IMR-90 (cell line): ENCODE measurements around the gene ABHD17B. TPM values are rescaled to one million over a fixed set of nuclear protein-coding genes. Genes with fewer than 3 reads are reported as not detected.

ENCODE experiments used
- ATAC-seq: fragments of 200-7000 bp; cut with Tn5 transposase; 2 replicates; pipeline ENCODE4 v1.9.1; 2020; ENCODE audit warnings: low read depth, mild to moderate bottlenecking, moderate library complexity
- BruUV-seq: library from RNA; stranded (reverse); fragments of 400-500 nt; replicated peaks from 2 replicates; lab custom pipeline; 2021; lab: Mats Ljungman, UMichigan
- CTCF ChIA-PET: fragments of 300-600 bp; formaldehyde crosslinking; extraction: SDS; loops from one replicate; lab custom pipeline; 2021; ENCODE audit warnings: antibody characterized with exemption; lab: Yijun Ruan, JAX
- POLR2A ChIA-PET: fragments of 300-600 bp; sonication (Branson Sonifier 250); formaldehyde crosslinking; loops from one replicate; lab custom pipeline; 2022; ENCODE audit warnings: antibody characterized with exemption; ENCODE audit not compliant: unreplicated experiment; lab: Charles Lee
- DNase-seq: peaks from one replicate; pipeline ENCODE4 v3.0.0; 2013
- H2AFZ ChIP-seq: replicated peaks from 2 replicates; pipeline ENCODE3; 2013; ENCODE audit warnings: low read length, mild to moderate bottlenecking; ENCODE audit not compliant: poor library complexity
- H2AK5ac ChIP-seq: 2 replicates; pipeline ENCODE4 v1.6.1; 2013; ENCODE audit warnings: low read depth, low read length, inconsistent platforms
- H2AK9ac ChIP-seq: replicated peaks from 2 replicates; pipeline ENCODE3; 2013; ENCODE audit warnings: mild to moderate bottlenecking, low read depth, low read length, moderate library complexity; ENCODE audit not compliant: poor library complexity
- H2BK120ac ChIP-seq: 2 replicates; pipeline ENCODE4 v1.6.1; 2013; ENCODE audit warnings: low read depth, low read length, inconsistent platforms
- H2BK15ac ChIP-seq: 3 replicates; pipeline ENCODE4 v1.6.1; 2013; ENCODE audit warnings: low read depth, low read length, inconsistent platforms
- H2BK20ac ChIP-seq: 2 replicates; pipeline ENCODE4 v1.6.1; 2013; ENCODE audit warnings: low read depth, mild to moderate bottlenecking, inconsistent platforms, low read length, moderate library complexity
- H2BK5ac ChIP-seq: 2 replicates; pipeline ENCODE4 v1.6.1; 2013; ENCODE audit warnings: mild to moderate bottlenecking, low read depth, low read length, inconsistent platforms; ENCODE audit not compliant: poor library complexity, severe bottlenecking
- H3K14ac ChIP-seq: replicated peaks from 2 replicates; pipeline ENCODE4 v1.6.1; 2013; ENCODE audit warnings: low read depth, low read length, inconsistent platforms
- H3K18ac ChIP-seq: 2 replicates; pipeline ENCODE4 v1.6.1; 2013; ENCODE audit warnings: low read depth, low read length, control low read depth
- H3K23ac ChIP-seq: 2 replicates; pipeline ENCODE4 v1.6.1; 2013; ENCODE audit warnings: low read depth, low read length, inconsistent platforms
- H3K27ac ChIP-seq: 2 replicates; pipeline ENCODE4 v1.5.1; 2013; ENCODE audit warnings: mild to moderate bottlenecking, control low read depth, low read length; ENCODE audit not compliant: insufficient read depth
- H3K27me3 ChIP-seq: 2 replicates; pipeline ENCODE4 v1.6.1; 2013; ENCODE audit warnings: low read length; ENCODE audit not compliant: control insufficient read depth, insufficient read depth
- H3K36me3 ChIP-seq: 2 replicates; pipeline ENCODE4 v1.6.1; 2013; ENCODE audit warnings: low read length, mixed read lengths; ENCODE audit not compliant: control insufficient read depth, insufficient read depth
- H3K4ac ChIP-seq: 2 replicates; pipeline ENCODE4 v1.6.1; 2013; ENCODE audit warnings: low read depth, low read length, inconsistent platforms
- H3K4me1 ChIP-seq: 2 replicates; pipeline ENCODE4 v1.6.1; 2013; ENCODE audit warnings: low read length, mixed read lengths; ENCODE audit not compliant: control insufficient read depth, insufficient read depth
- H3K4me2 ChIP-seq: 2 replicates; pipeline ENCODE4 v1.6.1; 2013; ENCODE audit warnings: low read depth, mild to moderate bottlenecking, control low read depth, low read length, moderate library complexity
- H3K4me3 ChIP-seq: 2 replicates; pipeline ENCODE4 v1.5.1; 2013; ENCODE audit warnings: low read depth, mild to moderate bottlenecking, control low read depth, low read length, moderate library complexity; ENCODE audit not compliant: insufficient read depth
- H3K56ac ChIP-seq: 2 replicates; pipeline ENCODE4 v1.6.1; 2013; ENCODE audit warnings: low read length, inconsistent platforms; ENCODE audit not compliant: insufficient read depth; ENCODE audit errors: extremely low read depth
- H3K79me1 ChIP-seq, 2 experiments: 2 replicates each; pipeline ENCODE4 v1.6.1; 2013; ENCODE audit warnings: low read length in 2 of 2, inconsistent platforms in 1 of 2, low read depth in 1 of 2
- H3K9ac ChIP-seq: 2 replicates; pipeline ENCODE4 v1.6.1; 2013; ENCODE audit warnings: low read depth, low read length, control low read depth
- H3K9me1 ChIP-seq: 2 replicates; pipeline ENCODE4 v1.6.1; 2013; ENCODE audit warnings: low read length, inconsistent platforms; ENCODE audit not compliant: insufficient read depth
- H3K9me3 ChIP-seq: 2 replicates; pipeline ENCODE4 v1.6.1; 2013; ENCODE audit warnings: low read length; ENCODE audit not compliant: control insufficient read depth, insufficient read depth
- H4K20me1 ChIP-seq: 2 replicates; pipeline ENCODE4 v1.6.1; 2013; ENCODE audit warnings: low read length, inconsistent platforms; ENCODE audit not compliant: insufficient read depth
- H4K5ac ChIP-seq: 2 replicates; pipeline ENCODE4 v1.6.1; 2013; ENCODE audit warnings: mild to moderate bottlenecking, low read depth, low read length, control low read depth
- H4K8ac ChIP-seq, 2 experiments: 2 replicates each; pipeline ENCODE4 v1.6.1; 2013; ENCODE audit warnings: low read depth in 2 of 2, low read length in 2 of 2, control low read depth in 1 of 2, inconsistent platforms in 1 of 2
- H4K91ac ChIP-seq: 2 replicates; pipeline ENCODE4 v1.6.1; 2013; ENCODE audit warnings: low read depth, low read length, inconsistent platforms; ENCODE audit not compliant: insufficient read depth
- BHLHE40 ChIP-seq: fragments of 150-350 bp; IDR thresholded peaks from 2 replicates; pipeline ENCODE4 v1.6.1; 2016; ENCODE audit warnings: mild to moderate bottlenecking, low read depth, low read length
- CEBPB ChIP-seq: IDR thresholded peaks from 2 replicates; pipeline ENCODE4 v1.6.1; 2012; ENCODE audit warnings: low read depth, low read length, improper control_type of control experiment
- FOS ChIP-seq: fragments of 150-350 bp; IDR thresholded peaks from 2 replicates; pipeline ENCODE4 v1.6.1; 2016; ENCODE audit warnings: low read depth, low read length
- MAFK ChIP-seq: IDR thresholded peaks from 2 replicates; pipeline ENCODE4 v1.6.1; 2012; ENCODE audit warnings: low read depth, low read length, improper control_type of control experiment
- MAZ ChIP-seq: IDR thresholded peaks from 2 replicates; pipeline ENCODE4 v1.6.1; 2012; ENCODE audit warnings: low read depth, mild to moderate bottlenecking, low read length, improper control_type of control experiment, moderate library complexity, borderline replicate concordance
- MXI1 ChIP-seq: IDR thresholded peaks from 2 replicates; pipeline ENCODE4 v1.6.1; 2012; ENCODE audit warnings: low read depth, mild to moderate bottlenecking, low read length, moderate library complexity, borderline replicate concordance
- NFE2L2 ChIP-seq: fragments of 150-350 bp; IDR thresholded peaks from 2 replicates; pipeline ENCODE4 v1.6.1; 2016; ENCODE audit warnings: low read depth, mild to moderate bottlenecking, low read length
- RAD21 ChIP-seq: IDR thresholded peaks from 2 replicates; pipeline ENCODE4 v1.6.1; 2012; ENCODE audit warnings: low read length, improper control_type of control experiment
- RCOR1 ChIP-seq: IDR thresholded peaks from 2 replicates; pipeline ENCODE4 v1.6.1; 2012; ENCODE audit warnings: mild to moderate bottlenecking, low read length, improper control_type of control experiment; ENCODE audit not compliant: insufficient replicate concordance
- SMC3 ChIP-seq: fragments of 150-350 bp; IDR thresholded peaks from 2 replicates; pipeline ENCODE4 v1.6.1; 2016; ENCODE audit warnings: low read depth, mild to moderate bottlenecking, antibody characterized with exemption, low read length, moderate library complexity
- dilution Hi-C: fragments of 300-500 bp; cut with HindIII; formaldehyde crosslinking; loops from one replicate; pipeline ENCODE4 v1.14.3; 2018; ENCODE audit warnings: low sequenced_read_pairs; ENCODE audit not compliant: unreplicated experiment
- in situ Hi-C: fragments of 300-500 bp; cut with MboI; formaldehyde crosslinking; loops from 3 replicates; pipeline ENCODE4 v1.14.3; 2019; ENCODE audit warnings: low sequenced_read_pairs, inconsistent platforms, mixed read lengths
- intact Hi-C: fragments of 100-400 bp; cut with micrococcal nuclease; formaldehyde crosslinking; loops from 2 replicates; pipeline ENCODE4 v1.10.0; 2022
- polyA plus RNA-seq, 3 experiments: library from polyadenylated mRNA; depleted of rRNA; stranded (reverse); fragments of >200 nt; gene quantifications; 2 replicates each; pipeline ENCODE4 v1.2.3, GENCODE V29; 2012; ENCODE audit warnings: low replicate concordance in 1 of 3
- total RNA-seq: library from RNA; depleted of rRNA; stranded (reverse); fragments of >200 nt; gene quantifications from 2 replicates; pipeline ENCODE4 v1.2.3, GENCODE V29; 2012
- TF ChIP-seq, protein P1 (sequence below): fragments of 150-350 bp; IDR thresholded peaks from 2 replicates; pipeline ENCODE4 v1.6.1; 2017; ENCODE audit warnings: mild to moderate bottlenecking, antibody characterized with exemption, low read length, low read depth
- TF ChIP-seq, protein P2 (sequence below): conservative IDR thresholded peaks from 2 replicates; pipeline ENCODE4 v1.5.1; 2012; ENCODE audit warnings: mild to moderate bottlenecking, low read depth, low read length, improper control_type of control experiment

Gene ABHD17B
- total and polyA plus RNA-seq, 2 of the 4 experiments (the other 2 are of a cell fraction): 7.5 to 16.8 TPM

DNA sequence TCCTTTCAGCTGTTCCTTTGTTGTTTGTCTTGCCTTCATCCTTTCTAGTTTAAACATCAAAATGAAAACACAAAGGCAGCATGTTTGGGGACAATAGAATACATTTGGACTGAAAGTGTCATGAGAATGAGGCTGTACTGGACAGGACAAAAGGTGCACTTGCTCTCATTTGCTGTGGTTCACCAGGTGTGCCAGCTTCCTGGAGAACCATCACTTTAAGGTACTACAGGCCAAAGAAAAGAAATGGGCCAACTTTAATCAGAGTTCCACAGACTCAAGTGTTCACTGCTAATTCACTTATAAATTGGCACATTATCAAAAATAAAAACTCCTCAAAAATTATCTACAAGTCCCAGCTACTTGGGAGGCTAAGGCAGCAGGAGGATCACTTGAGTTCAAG is 53.8 kb downstream of the ABHD17B start:
- no peaks in the 10 kb centered on the region for H3K27me3 ChIP-seq
- H4K20me1 ChIP-seq: no peaks in the 10 kb centered on the region
- H2BK15ac ChIP-seq: no peak overlapping the region
- H3K18ac ChIP-seq: no peak overlapping the region
- no peak overlapping the region for H3K9ac ChIP-seq
- ChIA-PET POLR2A (no interaction called here), CTCF (no interaction called here)
- no peak overlapping the region for H2BK120ac ChIP-seq
- H4K8ac ChIP-seq: no peak overlapping the region
- no peak for TF ChIP-seq CEBPB
- TF ChIP-seq BHLHE40: no peak
- TF ChIP-seq FOS: no peak
- TF ChIP-seq NFE2L2: no peak
- TF ChIP-seq SMC3: no peak
- TF ChIP-seq, protein P1, sequence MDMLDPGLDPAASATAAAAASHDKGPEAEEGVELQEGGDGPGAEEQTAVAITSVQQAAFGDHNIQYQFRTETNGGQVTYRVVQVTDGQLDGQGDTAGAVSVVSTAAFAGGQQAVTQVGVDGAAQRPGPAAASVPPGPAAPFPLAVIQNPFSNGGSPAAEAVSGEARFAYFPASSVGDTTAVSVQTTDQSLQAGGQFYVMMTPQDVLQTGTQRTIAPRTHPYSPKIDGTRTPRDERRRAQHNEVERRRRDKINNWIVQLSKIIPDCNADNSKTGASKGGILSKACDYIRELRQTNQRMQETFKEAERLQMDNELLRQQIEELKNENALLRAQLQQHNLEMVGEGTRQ: no peak
- no peak for TF ChIP-seq RCOR1
- TF ChIP-seq, protein P2, sequence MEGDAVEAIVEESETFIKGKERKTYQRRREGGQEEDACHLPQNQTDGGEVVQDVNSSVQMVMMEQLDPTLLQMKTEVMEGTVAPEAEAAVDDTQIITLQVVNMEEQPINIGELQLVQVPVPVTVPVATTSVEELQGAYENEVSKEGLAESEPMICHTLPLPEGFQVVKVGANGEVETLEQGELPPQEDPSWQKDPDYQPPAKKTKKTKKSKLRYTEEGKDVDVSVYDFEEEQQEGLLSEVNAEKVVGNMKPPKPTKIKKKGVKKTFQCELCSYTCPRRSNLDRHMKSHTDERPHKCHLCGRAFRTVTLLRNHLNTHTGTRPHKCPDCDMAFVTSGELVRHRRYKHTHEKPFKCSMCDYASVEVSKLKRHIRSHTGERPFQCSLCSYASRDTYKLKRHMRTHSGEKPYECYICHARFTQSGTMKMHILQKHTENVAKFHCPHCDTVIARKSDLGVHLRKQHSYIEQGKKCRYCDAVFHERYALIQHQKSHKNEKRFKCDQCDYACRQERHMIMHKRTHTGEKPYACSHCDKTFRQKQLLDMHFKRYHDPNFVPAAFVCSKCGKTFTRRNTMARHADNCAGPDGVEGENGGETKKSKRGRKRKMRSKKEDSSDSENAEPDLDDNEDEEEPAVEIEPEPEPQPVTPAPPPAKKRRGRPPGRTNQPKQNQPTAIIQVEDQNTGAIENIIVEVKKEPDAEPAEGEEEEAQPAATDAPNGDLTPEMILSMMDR: no peak
- TF ChIP-seq MXI1: no peak
- TF ChIP-seq RAD21: no peak
- no peak for TF ChIP-seq MAFK
- no peak for TF ChIP-seq MAZ
- no peak overlapping the region for H2BK5ac ChIP-seq
- no peak overlapping the region for H3K4me2 ChIP-seq
- in situ Hi-C loops: no loop called here
- no peak overlapping the region for H4K5ac ChIP-seq
- H3K23ac ChIP-seq: no peak overlapping the region
- H3K79me1 ChIP-seq: no peaks in the 10 kb centered on the region
- H3K14ac ChIP-seq: no peak overlapping the region
- intact Hi-C loops: no loop called here
- H3K27ac ChIP-seq: no peak overlapping the region
- H2AK9ac ChIP-seq: no peak overlapping the region
- no peaks in the 10 kb centered on the region for H3K36me3 ChIP-seq
- BruUV-seq: no TSS peak
- no peak overlapping the region for H3K56ac ChIP-seq
- ATAC-seq: no peak
- H3K4ac ChIP-seq: no peak overlapping the region
- dilution Hi-C loops: no loop called here
- no peak overlapping the region for H2AK5ac ChIP-seq
- peaks cover 4% of the 10 kb centered on the region; the same call in 1 of the 2 replicates for H3K9me3 ChIP-seq
- H3K4me3 ChIP-seq: no peak overlapping the region
- H2BK20ac ChIP-seq: no peak overlapping the region
- H4K91ac ChIP-seq: no peak overlapping the region
- H2AFZ ChIP-seq: no peak overlapping the region
- H3K9me1 ChIP-seq: no peaks in the 10 kb centered on the region
- DNase-seq: no peak
- no peaks in the 10 kb centered on the region for H3K4me1 ChIP-seq
